GM18508 (cell line): ENCODE measurements around the gene SLC4A2.
"Not testable (repeated sequence)": the region's sequence is repeated elsewhere in the genome, so short reads cannot be mapped to it uniquely, and the experiment has no call there.

Source experiments
- ATAC-seq: cut with Tn5 transposase; IDR thresholded peaks from one replicate; pipeline ENCODE4 v1.9.1; 2021; ENCODE audit warnings: moderate number of reproducible peaks; ENCODE audit not compliant: insufficient read depth, unreplicated experiment

Gene SLC4A2

GRCh38 chr7:151024435-151025056, 34.8 kb upstream of the SLC4A2 start, which contains the start of gene ATG9B:
ATG9B (minus strand) TSS chr7:151024494; CDS start chr7:151024423, 71 bp downstream.
- no peak for ATAC-seq

- no peak for ATAC-seq
Measured at GRCh38 chr7:151025924-151026671, 33.3 kb upstream of the SLC4A2 start.

- not testable (repeated sequence) for ATAC-seq
Measured at GRCh38 chr7:151026771-151027727, 32.3 kb upstream of the SLC4A2 start.

GRCh38 chr7:151027728-151028130, 31.7 kb upstream of the SLC4A2 start:
- not testable (repeated sequence) for ATAC-seq

- ATAC-seq = peak; percentile 93
Measured at GRCh38 chr7:151028131-151028947, 31.1 kb upstream of the SLC4A2 start, which contains the start of gene ABCB8. ABCB8 (plus strand) TSS chr7:151028450; CDS start chr7:151028516, 66 bp downstream.

GRCh38 chr7:151028948-151029501, 30.4 kb upstream of the SLC4A2 start:
- no peak for ATAC-seq

- no peak for ATAC-seq
Measured at GRCh38 chr7:151031011-151031410, 28.4 kb upstream of the SLC4A2 start.

GRCh38 chr7:151032936-151033863, 26.2 kb upstream of the SLC4A2 start:
- ATAC-seq = no peak

- no peak for ATAC-seq
Measured at GRCh38 chr7:151033864-151034249, 25.5 kb upstream of the SLC4A2 start.

GRCh38 chr7:151034312-151035025, 24.9 kb upstream of the SLC4A2 start:
- no peak for ATAC-seq

- no peak for ATAC-seq
Measured at GRCh38 chr7:151035026-151035717, 24.2 kb upstream of the SLC4A2 start.

GRCh38 chr7:151035902-151036301, 23.5 kb upstream of the SLC4A2 start:
- ATAC-seq = no peak

GRCh38 chr7:151038951-151039849, 20.2 kb upstream of the SLC4A2 start:
- ATAC-seq = no peak

- ATAC-seq = no peak
Measured at GRCh38 chr7:151039850-151040548, 19.4 kb upstream of the SLC4A2 start.

- ATAC-seq = no peak
Measured at GRCh38 chr7:151040616-151041375, 18.6 kb upstream of the SLC4A2 start.
